K562 (cell line): ENCODE measurements around the gene FLCN. TPM values are rescaled to one million over a fixed set of nuclear protein-coding genes. Genes with fewer than 3 reads are reported as not detected.

Experiments
- ARID2 ChIP-seq: fragments of 450-650 bp; IDR thresholded peaks from 2 replicates; pipeline ENCODE4 v1.6.1; 2017; ENCODE audit warnings: antibody characterized with exemption, mild to moderate bottlenecking
- BMI1 ChIP-seq: fragments of 150-350 bp; IDR thresholded peaks from 2 replicates; pipeline ENCODE4 v1.6.1; 2014; ENCODE audit warnings: low read length
- EP400 ChIP-seq: fragments of 450-650 bp; IDR thresholded peaks from 2 replicates; pipeline ENCODE4 v1.6.1; 2017; ENCODE audit warnings: antibody characterized with exemption, mild to moderate bottlenecking, moderate library complexity
- GABPA ChIP-seq: fragments of 200-800 bp; sonication (Bioruptor generic); conservative IDR thresholded peaks from 2 replicates; pipeline ENCODE4 v1.6.1; 2016; ENCODE audit warnings: low read depth, missing genetic modification characterization, missing compliant biosample characterization
- GATAD2A ChIP-seq: fragments of 450-650 bp; IDR thresholded peaks from 2 replicates; pipeline ENCODE4 v1.6.1; 2017
- HMGN3 ChIP-seq: IDR thresholded peaks from 2 replicates; pipeline ENCODE4 v1.6.1; 2011; ENCODE audit warnings: borderline replicate concordance, low read depth, mild to moderate bottlenecking, mixed read lengths, low read length; ENCODE audit not compliant: insufficient read length; ENCODE audit errors: extremely low read depth
- KAT8 ChIP-seq: fragments of 450-650 bp; IDR thresholded peaks from 2 replicates; pipeline ENCODE4 v1.6.1; 2016; ENCODE audit warnings: low read depth, mild to moderate bottlenecking
- NCOA1 ChIP-seq: fragments of 450-650 bp; IDR thresholded peaks from 2 replicates; pipeline ENCODE4 v1.6.1; 2016; ENCODE audit warnings: low read depth
- PCBP2 ChIP-seq: fragments of 200-400 bp; formaldehyde crosslinking; IDR thresholded peaks from 2 replicates; pipeline ENCODE4 v1.6.1; 2018; ENCODE audit warnings: low read length, low read depth, mild to moderate bottlenecking, moderate library complexity; ENCODE audit not compliant: poor library complexity, severe bottlenecking
- PHB2 ChIP-seq: fragments of 450-650 bp; IDR thresholded peaks from 2 replicates; pipeline ENCODE4 v1.6.1; 2017; ENCODE audit warnings: low read depth
- PRPF4 ChIP-seq: fragments of 200-400 bp; formaldehyde crosslinking; IDR thresholded peaks from one replicate; pipeline ENCODE4 v1.6.1; 2017; ENCODE audit warnings: low read length, low read depth, mild to moderate bottlenecking; ENCODE audit not compliant: insufficient read depth, poor library complexity, severe bottlenecking
- RBM39 ChIP-seq: fragments of 200-400 bp; formaldehyde crosslinking; optimal IDR thresholded peaks from 2 replicates; pipeline ENCODE3; 2018; ENCODE audit warnings: low read depth, low read length
- RHOXF2B ChIP-seq: fragments of 250-450 bp; sonication (Bioruptor Pico); conservative IDR thresholded peaks from 2 replicates; pipeline ENCODE4 v1.5.1; 2021
- ZKSCAN3 ChIP-seq: fragments of 250-450 bp; sonication (Bioruptor Pico); IDR thresholded peaks from 2 replicates; pipeline ENCODE4 v1.4.0; 2020
- ZNF140 ChIP-seq: fragments of 250-450 bp; sonication (Bioruptor Pico); IDR thresholded peaks from 2 replicates; pipeline ENCODE4 v1.8.0; 2021; ENCODE audit warnings: moderate library complexity, mild to moderate bottlenecking, inconsistent platforms
- ZNF444 ChIP-seq: fragments of 250-450 bp; sonication (Bioruptor Pico); IDR thresholded peaks from 2 replicates; pipeline ENCODE4 v1.4.0; 2020; ENCODE audit warnings: mild to moderate bottlenecking, moderate library complexity
- ZNF764 ChIP-seq: fragments of 250-450 bp; sonication (Bioruptor Pico); IDR thresholded peaks from 2 replicates; pipeline ENCODE4 v1.4.0; 2020; ENCODE audit warnings: low read depth, mild to moderate bottlenecking, moderate library complexity
- ZSCAN32 ChIP-seq: fragments of 450-650 bp; formaldehyde crosslinking; IDR thresholded peaks from 2 replicates; pipeline ENCODE4 v1.4.0; 2020; ENCODE audit warnings: mild to moderate bottlenecking, moderate library complexity
- polyA plus RNA-seq, 8 experiments: library from polyadenylated mRNA; depleted of rRNA in 4 of 8; stranded (reverse) in 5 of 8; unstranded in 3 of 8; fragments of >200 nt; fragmentation: Nextera tagmentation in 2 of 8; fragmentation: Illumina TruSeq in 1 of 8; extraction: Ambion mirVana in 2 of 8; extraction: Trizol in 1 of 8; gene quantifications; 2 replicates each; pipeline versions ENCODE4 v1.2.1 to v1.2.3, GENCODE V29; 2011 to 2014; ENCODE audit warnings: inconsistent platforms in 1 of 8, missing spikeins in 1 of 8
- total RNA-seq, 7 experiments: library from RNA; depleted of rRNA in 6 of 7; stranded (reverse); fragments of >200 nt in 6 of 7; fragmentation: Illumina TruSeq in 2 of 7; extraction: Trizol in 2 of 7; gene quantifications; 2 replicates each; pipeline versions ENCODE4 v1.2.1 to v1.2.3, GENCODE V29; 2011 to 2021; ENCODE audit warnings: low replicate concordance in 1 of 7
- TF ChIP-seq, protein P1 (sequence below): fragments of 200-800 bp; sonication (Bioruptor generic); IDR thresholded peaks from 2 replicates; pipeline ENCODE4 v1.6.1; 2017; ENCODE audit warnings: missing genetic modification characterization, missing compliant biosample characterization
- TF ChIP-seq, protein P2 (sequence below): fragments of 450-650 bp; IDR thresholded peaks from 2 replicates; pipeline ENCODE4 v1.6.1; 2018; ENCODE audit not compliant: partially characterized antibody
- TF ChIP-seq, protein P3 (sequence below): fragments of 450-650 bp; IDR thresholded peaks from 2 replicates; pipeline ENCODE4 v1.6.1; 2017; ENCODE audit warnings: mild to moderate bottlenecking, moderate library complexity

FLCN gene
- total and polyA plus RNA-seq, 9 of the 15 experiments (the other 6 are each of a cell fraction or from before 2014, with no cell fraction given): 1.6 to 33.5 (median 10.9) TPM

DNA sequence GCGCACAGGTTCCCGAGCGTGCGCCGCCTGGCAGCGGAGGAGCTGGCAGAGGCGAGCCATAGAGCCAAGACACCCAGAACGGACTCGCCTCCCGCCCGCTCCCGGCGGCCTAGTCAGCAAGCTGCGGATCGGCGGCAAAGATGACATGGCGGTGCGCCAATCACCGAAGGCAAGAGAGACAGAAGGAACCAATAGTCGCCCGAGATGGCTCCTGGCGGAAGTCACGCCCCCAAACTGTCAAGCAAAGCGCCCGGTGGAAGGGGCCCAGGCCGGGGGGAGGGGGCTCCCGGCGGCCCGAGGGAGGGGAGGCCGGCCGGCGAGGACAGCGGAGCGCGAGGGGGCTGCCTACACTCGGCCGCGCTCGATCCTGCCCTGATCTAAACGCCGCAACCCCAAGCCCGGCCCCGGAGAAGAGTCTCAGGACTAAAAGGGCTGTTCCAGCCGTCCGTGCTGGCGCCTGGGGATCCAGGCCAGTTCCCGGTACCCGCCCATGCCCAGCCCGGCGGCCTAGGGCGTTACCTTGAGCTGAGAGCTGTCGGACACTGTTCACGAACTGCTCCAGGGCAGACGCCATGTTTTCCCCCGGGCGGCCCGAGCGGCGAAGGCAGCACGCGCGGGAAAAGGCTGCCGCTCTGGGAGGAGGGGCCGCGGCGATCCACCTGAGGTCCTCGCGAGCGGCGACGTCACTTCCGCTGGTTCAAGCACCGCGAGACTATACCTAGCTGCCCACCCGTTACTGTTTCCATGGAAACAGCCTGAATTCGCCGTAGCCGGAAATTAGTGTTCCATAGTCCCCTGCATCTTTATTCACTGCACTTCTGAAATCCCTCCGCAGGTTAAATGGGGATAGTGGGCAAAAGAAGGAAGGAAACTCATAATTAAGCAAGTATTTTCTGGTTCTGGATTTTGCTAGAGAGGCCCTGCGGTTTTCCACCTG lies 43.9 kb upstream of the FLCN start, which contains the start of gene COPS3 (continued):
- TF ChIP-seq PRPF4 (no peak), ZNF444 (CRISPR knock-in tag) (no peak), ZKSCAN3 (CRISPR knock-in tag) (no peak), NCOA1 (no peak), ZNF764 (CRISPR knock-in tag) (no peak), ZNF140 (CRISPR knock-in tag) (no peak), RBM39 (no peak), PCBP2 (no peak), PHB2 (no peak), HMGN3 (peak; percentile 32), RHOXF2B (no peak), GABPA (tag) (peak; percentile 93), GATAD2A (no peak), ZSCAN32 (CRISPR knock-in tag) (no peak), KAT8 (no peak), EP400 (peak; percentile 89), ARID2 (no peak), BMI1 (peak; percentile 77; the same call in 1 of the 2 replicates)
- TF ChIP-seq, protein P1, sequence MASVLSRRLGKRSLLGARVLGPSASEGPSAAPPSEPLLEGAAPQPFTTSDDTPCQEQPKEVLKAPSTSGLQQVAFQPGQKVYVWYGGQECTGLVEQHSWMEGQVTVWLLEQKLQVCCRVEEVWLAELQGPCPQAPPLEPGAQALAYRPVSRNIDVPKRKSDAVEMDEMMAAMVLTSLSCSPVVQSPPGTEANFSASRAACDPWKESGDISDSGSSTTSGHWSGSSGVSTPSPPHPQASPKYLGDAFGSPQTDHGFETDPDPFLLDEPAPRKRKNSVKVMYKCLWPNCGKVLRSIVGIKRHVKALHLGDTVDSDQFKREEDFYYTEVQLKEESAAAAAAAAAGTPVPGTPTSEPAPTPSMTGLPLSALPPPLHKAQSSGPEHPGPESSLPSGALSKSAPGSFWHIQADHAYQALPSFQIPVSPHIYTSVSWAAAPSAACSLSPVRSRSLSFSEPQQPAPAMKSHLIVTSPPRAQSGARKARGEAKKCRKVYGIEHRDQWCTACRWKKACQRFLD (CRISPR knock-in tag): 0 out of 2 replicates have a peak, but pooled peaks have one; percentile 16
- TF ChIP-seq, protein P2, sequence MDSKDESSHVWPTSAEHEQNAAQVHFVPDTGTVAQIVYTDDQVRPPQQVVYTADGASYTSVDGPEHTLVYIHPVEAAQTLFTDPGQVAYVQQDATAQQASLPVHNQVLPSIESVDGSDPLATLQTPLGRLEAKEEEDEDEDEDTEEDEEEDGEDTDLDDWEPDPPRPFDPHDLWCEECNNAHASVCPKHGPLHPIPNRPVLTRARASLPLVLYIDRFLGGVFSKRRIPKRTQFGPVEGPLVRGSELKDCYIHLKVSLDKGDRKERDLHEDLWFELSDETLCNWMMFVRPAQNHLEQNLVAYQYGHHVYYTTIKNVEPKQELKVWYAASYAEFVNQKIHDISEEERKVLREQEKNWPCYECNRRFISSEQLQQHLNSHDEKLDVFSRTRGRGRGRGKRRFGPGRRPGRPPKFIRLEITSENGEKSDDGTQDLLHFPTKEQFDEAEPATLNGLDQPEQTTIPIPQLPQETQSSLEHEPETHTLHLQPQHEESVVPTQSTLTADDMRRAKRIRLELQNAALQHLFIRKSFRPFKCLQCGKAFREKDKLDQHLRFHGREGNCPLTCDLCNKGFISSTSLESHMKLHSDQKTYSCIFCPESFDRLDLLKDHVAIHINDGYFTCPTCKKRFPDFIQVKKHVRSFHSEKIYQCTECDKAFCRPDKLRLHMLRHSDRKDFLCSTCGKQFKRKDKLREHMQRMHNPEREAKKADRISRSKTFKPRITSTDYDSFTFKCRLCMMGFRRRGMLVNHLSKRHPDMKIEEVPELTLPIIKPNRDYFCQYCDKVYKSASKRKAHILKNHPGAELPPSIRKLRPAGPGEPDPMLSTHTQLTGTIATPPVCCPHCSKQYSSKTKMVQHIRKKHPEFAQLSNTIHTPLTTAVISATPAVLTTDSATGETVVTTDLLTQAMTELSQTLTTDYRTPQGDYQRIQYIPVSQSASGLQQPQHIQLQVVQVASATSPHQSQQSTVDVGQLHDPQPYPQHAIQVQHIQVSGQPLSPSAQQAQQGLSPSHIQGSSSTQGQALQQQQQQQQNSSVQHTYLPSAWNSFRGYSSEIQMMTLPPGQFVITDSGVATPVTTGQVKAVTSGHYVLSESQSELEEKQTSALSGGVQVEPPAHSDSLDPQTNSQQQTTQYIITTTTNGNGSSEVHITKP: no peak
- TF ChIP-seq, protein P3, sequence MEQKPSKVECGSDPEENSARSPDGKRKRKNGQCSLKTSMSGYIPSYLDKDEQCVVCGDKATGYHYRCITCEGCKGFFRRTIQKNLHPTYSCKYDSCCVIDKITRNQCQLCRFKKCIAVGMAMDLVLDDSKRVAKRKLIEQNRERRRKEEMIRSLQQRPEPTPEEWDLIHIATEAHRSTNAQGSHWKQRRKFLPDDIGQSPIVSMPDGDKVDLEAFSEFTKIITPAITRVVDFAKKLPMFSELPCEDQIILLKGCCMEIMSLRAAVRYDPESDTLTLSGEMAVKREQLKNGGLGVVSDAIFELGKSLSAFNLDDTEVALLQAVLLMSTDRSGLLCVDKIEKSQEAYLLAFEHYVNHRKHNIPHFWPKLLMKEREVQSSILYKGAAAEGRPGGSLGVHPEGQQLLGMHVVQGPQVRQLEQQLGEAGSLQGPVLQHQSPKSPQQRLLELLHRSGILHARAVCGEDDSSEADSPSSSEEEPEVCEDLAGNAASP: no peak
